Stimulated activated CD8-positive, alpha-beta memory T cell treated with anti-CD3 and anti-CD28 coated beads, Interleukin-15, amount 100 ng/mL, for 4 hours (primary cell): ENCODE data around the gene MIPEP.
"Not testable (repeated sequence)": the region's sequence is repeated elsewhere in the genome, so short reads cannot be mapped to it uniquely, and the experiment has no call there.

Experiments
- DNase-seq, 2 donors: peaks; one replicate each; pipeline ENCODE4 v3.0.0-alpha.2; 2020; ENCODE audit warnings: low read depth in 2 of 2

MIPEP gene

GRCh38 chr13:23776698-23777574 lies 112.3 kb downstream of the MIPEP start:
- DNase-seq = no peak

- no peak for DNase-seq
These were observed 116.5 kb downstream of the MIPEP start for GRCh38 chr13:23772717-23773116.

GRCh38 chr13:23771956-23772355 lies 117.2 kb downstream of the MIPEP start:
- no peak for DNase-seq

- DNase-seq = no peak
These were observed 117.6 kb downstream of the MIPEP start for GRCh38 chr13:23771552-23771951.

DNA sequence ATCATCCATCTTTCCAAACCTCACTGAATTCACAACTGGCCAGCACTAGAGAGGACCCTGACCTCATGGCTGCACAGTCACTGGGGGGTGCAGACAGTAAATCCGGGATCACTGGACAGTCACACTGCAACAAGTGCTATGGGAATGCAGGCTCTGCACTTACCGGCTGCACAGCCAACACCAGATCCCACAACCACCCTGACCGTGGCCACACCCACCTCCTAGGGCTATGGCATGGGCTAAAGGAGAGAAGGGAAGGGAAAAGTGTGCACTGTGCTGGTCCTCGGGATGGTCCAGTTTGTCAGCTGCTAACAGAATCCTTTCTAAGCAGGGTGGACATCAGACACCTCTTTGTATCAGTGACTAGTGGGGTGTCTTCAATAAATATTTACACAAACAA lies 118.2 kb downstream of the MIPEP start:
- no peak for DNase-seq

- no peak for DNase-seq
These were observed 118.8 kb downstream of the MIPEP start for GRCh38 chr13:23770428-23770827.

DNA sequence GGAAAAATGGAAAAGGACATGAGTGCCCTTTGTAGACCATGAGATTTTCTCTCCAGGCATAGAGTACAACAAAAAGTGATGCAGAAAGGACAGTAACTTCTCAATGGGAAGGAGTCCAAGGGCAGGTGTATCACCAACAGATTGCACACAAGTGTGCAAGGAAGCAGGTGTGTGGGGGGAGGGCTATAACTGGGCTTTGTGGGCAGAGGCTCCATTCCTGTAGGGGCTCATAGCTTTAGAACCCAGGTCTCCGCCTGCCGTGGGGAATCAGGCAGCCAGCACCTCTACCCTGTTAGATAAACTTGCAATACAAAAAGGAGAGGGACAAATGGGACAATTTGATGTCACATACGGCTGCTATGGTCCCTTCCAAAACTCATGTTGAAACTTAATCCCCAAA lies 119.8 kb downstream of the MIPEP start:
- DNase-seq = no peak

- no peak for DNase-seq
These were observed 121.4 kb downstream of the MIPEP start for GRCh38 chr13:23767838-23768237.

- DNase-seq = no peak
These were observed 122.3 kb downstream of the MIPEP start for GRCh38 chr13:23766939-23767338.

GRCh38 chr13:23766283-23766682 lies 122.9 kb downstream of the MIPEP start:
- DNase-seq = no peak

GRCh38 chr13:23765531-23765930 lies 123.7 kb downstream of the MIPEP start:
- DNase-seq = no peak

GRCh38 chr13:23763318-23763717 lies 125.9 kb downstream of the MIPEP start:
- no peak for DNase-seq

GRCh38 chr13:23761760-23762159 lies 127.4 kb downstream of the MIPEP start:
- not testable (repeated sequence) for DNase-seq

GRCh38 chr13:23760000-23760399 lies 129.2 kb downstream of the MIPEP start:
- no peak for DNase-seq

GRCh38 chr13:23758798-23759527 lies 130.2 kb downstream of the MIPEP start:
- DNase-seq = no peak

GRCh38 chr13:23754997-23755396 lies 134.2 kb downstream of the MIPEP start:
- DNase-seq = no peak

GRCh38 chr13:23754506-23754905 lies 134.7 kb downstream of the MIPEP start:
- DNase-seq = peak in 1 of 2 donors; percentile 1

DNA sequence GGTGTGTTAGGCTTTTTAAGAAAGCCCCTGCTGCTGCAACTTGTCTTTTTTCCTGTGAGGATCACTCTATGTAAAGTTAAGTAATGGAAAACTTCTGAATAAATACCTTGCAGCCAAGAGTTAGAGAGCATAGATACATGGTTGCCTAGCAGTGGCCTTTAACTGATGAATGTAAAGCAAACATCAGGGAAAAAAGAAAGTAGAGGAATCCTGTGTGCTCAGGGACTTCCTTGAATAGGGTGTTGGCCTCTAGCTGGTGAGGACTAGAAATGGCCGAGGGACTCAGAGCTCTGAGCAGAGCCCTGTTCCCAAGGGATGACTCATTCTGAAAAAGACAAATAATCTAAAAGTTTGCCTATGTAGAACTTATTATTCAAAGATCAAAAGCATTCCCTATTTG lies 135.7 kb downstream of the MIPEP start:
- DNase-seq = no peak

GRCh38 chr13:23752111-23753001 lies 136.8 kb downstream of the MIPEP start:
- no peak for DNase-seq

DNA sequence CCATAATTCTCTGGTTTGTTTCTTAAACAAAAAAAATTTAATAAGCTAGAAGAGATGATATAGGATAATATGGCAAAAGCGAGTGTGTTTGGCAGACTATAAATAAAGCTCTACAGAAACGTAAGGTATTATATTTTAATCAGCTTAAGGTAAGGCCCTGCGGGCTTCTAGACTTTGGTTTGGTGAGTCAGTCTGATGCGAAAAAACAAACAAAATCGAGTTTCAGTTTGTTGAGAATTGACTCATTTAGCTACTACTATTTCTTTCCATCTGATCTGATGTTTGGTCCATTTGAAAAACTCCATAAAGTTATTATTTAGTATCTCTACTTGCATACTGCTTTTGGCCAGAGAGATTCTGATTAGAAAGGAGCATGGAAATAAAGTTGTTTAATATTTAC lies 138.0 kb downstream of the MIPEP start:
- DNase-seq = no peak

DNA sequence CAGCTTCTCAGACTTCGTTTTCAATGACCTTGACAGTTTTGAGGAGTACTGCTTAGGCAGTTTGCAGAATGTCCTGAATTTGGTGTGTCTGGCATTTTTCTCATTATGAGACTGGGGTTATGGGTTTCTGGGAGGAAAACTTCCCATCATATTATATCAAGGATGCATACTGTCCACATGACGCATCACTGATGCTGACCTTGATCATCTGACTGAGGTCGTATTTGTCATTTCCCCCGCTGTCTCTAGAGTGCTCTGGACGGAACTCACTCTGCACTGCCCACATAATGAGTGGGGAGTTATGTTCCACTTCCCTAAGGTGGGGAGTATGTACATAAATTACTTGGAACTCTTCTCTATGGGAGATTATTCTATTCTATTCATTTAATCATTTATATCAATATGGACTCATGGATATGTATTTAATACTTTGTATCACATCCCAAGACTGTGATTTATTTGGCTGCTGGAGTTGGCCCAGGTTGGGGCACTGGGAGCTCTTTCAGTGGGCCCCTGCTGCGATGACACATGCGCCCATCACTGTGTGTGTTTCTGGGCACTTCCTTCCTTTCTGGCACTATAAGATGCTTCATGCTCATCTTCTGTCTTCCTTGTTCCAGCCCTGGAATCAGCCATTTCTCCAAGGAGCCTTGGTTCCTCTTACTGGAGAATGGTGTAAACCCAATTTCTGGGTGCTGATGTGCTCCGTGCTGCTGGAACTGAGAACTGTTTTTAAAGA lies 138.6 kb downstream of the MIPEP start:
- no peak for DNase-seq
